Measurements from ENCODE around the gene SLC25A39. TPM values are rescaled to one million over a fixed set of nuclear protein-coding genes. Genes with fewer than 3 reads are reported as not detected.

The SLC25A39 gene
- total RNA-seq, 2 donors from 2014 or later = 72.6 to 154 TPM

GRCh38 chr17:44352828-44353671, 28.4 kb upstream of the SLC25A39 start:
- Histone ChIP-seq H3K36me3 (replicated peaks in 1 of 2; ENCODE audit: insufficient read depth in 1 of 2, low read depth in 2 of 2) (peaks cover 8 to 22% of the 10 kb centered on the region in 2 donors), H3K4me3 (no peak overlapping the region), H3K4me1 (peaks cover 6% of the 10 kb centered on the region), H3K9me3 (no peaks in the 10 kb centered on the region), H3K27ac (no peak overlapping the region), H3K27me3 (no peaks in the 10 kb centered on the region)
- DNase-seq = no peak
- WGBS, 2 donors = 51 to 77% methylated on average over 12 to 22 of the region's 22 CpGs
- ATAC-seq = no peak
- intact Hi-C loops (cut with DNase I) = no loop called here
- TF ChIP-seq CTCF (IDR thresholded peaks at IDR 0.05) (no peak), POLR2A (IDR thresholded peaks at IDR 0.05) (no peak)

GRCh38 chr17:44351961-44352827, 27.6 kb upstream of the SLC25A39 start:
- H3K4me3 ChIP-seq = no peak overlapping the region
- intact Hi-C loops (cut with DNase I) = no loop called here
- peaks cover 6% of the 10 kb centered on the region for H3K4me1 ChIP-seq
- TF ChIP-seq CTCF (IDR thresholded peaks at IDR 0.05) = no peak
- TF ChIP-seq POLR2A (IDR thresholded peaks at IDR 0.05) = no peak
- no peaks in the 10 kb centered on the region for H3K27me3 ChIP-seq
- H3K9me3 ChIP-seq = no peaks in the 10 kb centered on the region
- WGBS, 2 donors = 87 to 90% methylated on average over 21 to 35 of the region's 36 CpGs
- H3K36me3 ChIP-seq (replicated peaks in 1 of 2; ENCODE audit: insufficient read depth in 1 of 2, low read depth in 2 of 2) = peaks cover 8 to 22% of the 10 kb centered on the region in 2 donors
- no peak for DNase-seq
- H3K27ac ChIP-seq = no peak overlapping the region
- no peak for ATAC-seq

GRCh38 chr17:44351464-44351863, 26.8 kb upstream of the SLC25A39 start:
- TF ChIP-seq CTCF (IDR thresholded peaks at IDR 0.05) (no peak), POLR2A (IDR thresholded peaks at IDR 0.05) (no peak)
- peaks cover 8 to 22% of the 10 kb centered on the region in 2 donors for H3K36me3 ChIP-seq (replicated peaks in 1 of 2; ENCODE audit: insufficient read depth in 1 of 2, low read depth in 2 of 2)
- H3K27me3 ChIP-seq = no peaks in the 10 kb centered on the region
- peaks cover 8% of the 10 kb centered on the region for H3K4me1 ChIP-seq
- no peak overlapping the region for H3K27ac ChIP-seq
- ATAC-seq (no peak), DNase-seq (no peak)
- intact Hi-C loops (cut with DNase I) = no loop called here
- no peak overlapping the region for H3K4me3 ChIP-seq
- H3K9me3 ChIP-seq = no peaks in the 10 kb centered on the region
- 83% methylated on average over 8 of the region's 8 CpGs; no CpG with 5 or more reads in 1 of the 2 donors for WGBS, 2 donors

GRCh38 chr17:44350733-44351226, 26.2 kb upstream of the SLC25A39 start:
- TF ChIP-seq POLR2A (IDR thresholded peaks at IDR 0.05) (no peak), CTCF (IDR thresholded peaks at IDR 0.05) (peak; percentile 54 to 74 (median 65))
- Histone ChIP-seq H3K9me3 (no peaks in the 10 kb centered on the region), H3K4me1 (peaks cover 14% of the 10 kb centered on the region), H3K36me3 (replicated peaks in 1 of 2; ENCODE audit: insufficient read depth in 1 of 2, low read depth in 2 of 2) (peaks cover 8 to 22% of the 10 kb centered on the region in 2 donors), H3K27ac (no peak overlapping the region), H3K27me3 (no peaks in the 10 kb centered on the region), H3K4me3 (no peak overlapping the region)
- intact Hi-C loops (cut with DNase I) = no loop called here
- peak; percentile 41 for ATAC-seq
- DNase-seq = peak; percentile 67 to 81 (median 68)
- 60% methylated on average over 6 of the region's 6 CpGs; no CpG with 5 or more reads in 1 of the 2 donors for WGBS, 2 donors

Measured in body of pancreas (tissue), 4 donors.